Stimulated activated CD8-positive, alpha-beta memory T cell treated with anti-CD3 and anti-CD28 coated beads, Interleukin-7, amount 100 ng/mL, for 4 hours (primary cell): ENCODE results near the gene PIGC.

ENCODE experiments used
- DNase-seq, 2 donors: peaks; one replicate each; pipeline ENCODE4 v3.0.0-alpha.2; 2020; ENCODE audit warnings: low read depth in 2 of 2

Gene PIGC

DNA sequence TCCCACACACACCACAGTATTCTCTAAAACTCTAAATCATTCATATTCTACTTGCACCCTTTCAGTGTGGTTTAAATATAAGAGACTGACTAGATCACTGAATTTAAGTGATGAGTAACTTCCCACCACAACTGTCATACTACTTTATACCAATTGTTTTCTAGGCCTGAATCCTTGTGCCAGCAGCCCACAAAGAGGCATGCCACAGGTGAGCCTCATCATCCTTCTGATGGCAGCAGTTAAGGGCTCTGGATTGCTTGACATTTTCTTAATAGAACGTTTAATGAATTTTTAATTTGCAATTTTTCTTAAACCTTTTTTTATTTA, 13.8 kb downstream of the PIGC start:
- DNase-seq = no peak

DNA sequence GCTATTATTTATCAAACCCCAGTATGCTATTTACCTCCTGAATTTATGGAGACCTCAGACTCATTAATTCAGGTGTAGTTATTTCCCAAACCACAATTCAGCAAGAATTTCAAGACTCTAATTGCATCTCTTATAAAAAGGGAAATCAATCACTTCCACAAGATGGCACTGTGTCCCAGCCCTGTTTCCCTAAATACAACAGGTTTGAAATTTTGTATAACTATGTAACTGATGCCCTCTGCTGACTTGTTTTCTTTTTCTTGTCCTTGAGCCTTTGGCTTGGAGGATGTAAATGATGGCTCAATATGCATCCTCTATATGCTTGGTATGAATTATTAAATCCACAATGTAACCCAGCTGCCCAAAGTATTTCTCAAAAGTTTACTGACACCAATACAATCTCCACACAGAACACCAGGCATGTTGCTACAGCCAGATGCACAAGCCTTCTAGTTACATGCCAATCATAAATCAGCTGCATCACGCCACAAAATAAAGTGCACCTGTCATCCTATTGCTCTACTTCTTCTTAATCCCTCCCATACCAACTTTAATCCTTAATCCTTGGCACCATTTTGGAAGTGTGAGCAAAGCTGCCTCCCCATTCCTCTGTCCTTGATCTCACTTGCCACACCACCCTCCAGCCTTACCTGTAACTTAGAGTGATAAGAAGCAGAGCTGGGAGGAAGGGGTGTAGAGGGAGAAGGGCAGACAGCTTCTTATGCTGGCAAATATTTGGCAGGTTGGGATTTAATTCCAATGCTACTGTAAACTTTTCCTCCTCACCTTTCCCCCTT, 14.3 kb downstream of the PIGC start:
- DNase-seq = no peak

DNA sequence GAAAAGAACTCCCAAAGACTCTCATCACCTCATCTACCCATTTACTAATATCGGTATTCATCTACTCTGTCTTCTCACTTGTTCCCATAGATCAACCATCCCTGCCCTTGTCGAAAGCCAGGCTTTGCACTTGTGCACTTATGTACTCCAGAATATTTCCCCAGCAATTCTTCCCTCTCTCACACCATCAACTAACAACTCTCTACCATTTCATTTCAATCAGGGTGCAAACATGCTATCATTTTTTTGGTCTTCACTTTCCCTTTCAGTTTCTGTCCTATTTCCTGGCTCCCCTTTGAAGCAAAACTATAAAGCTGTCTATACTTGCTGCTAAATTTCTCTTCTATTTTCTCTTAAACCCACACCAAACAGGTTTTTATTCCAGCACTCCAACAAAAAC, 16.7 kb downstream of the PIGC start:
- DNase-seq = no peak

DNA sequence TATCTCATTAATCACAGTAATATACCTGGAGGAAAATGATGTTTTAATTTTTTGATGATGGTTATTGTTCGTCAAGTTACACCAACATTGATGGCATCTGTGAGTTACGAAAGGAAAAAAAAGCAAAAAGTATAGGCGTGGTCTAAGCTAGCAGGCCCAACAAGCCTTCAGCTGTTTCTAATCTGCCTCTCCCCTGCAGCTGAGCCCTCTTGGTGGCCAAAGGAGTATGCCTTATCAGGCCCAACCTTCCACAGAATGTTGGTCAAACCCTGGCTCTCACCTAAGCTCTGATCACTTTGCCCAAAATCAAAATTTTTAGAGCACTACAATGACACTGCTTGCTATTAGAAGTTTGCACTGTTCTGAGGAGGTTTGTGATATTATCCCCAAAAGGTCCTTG, 18.5 kb downstream of the PIGC start:
- no peak for DNase-seq

DNA sequence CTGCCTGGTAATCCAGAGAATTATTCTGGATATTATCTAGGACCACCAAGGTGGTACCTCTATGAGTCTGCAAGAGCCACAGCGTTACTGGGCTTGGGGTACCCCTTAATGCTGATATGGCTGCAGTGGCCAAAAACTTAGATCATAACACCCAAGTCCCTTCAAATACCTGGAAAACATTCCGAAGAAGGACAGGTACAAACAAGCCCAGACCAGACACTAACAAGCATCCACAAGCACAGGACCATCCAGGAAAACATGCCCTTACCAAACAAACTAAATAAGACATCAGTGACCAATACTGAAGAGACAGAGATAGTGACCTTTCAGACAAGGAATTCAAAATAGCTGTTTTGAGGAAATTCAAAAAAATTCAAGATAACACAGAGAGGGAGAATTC, 20.5 kb downstream of the PIGC start:
- DNase-seq = no peak

DNA sequence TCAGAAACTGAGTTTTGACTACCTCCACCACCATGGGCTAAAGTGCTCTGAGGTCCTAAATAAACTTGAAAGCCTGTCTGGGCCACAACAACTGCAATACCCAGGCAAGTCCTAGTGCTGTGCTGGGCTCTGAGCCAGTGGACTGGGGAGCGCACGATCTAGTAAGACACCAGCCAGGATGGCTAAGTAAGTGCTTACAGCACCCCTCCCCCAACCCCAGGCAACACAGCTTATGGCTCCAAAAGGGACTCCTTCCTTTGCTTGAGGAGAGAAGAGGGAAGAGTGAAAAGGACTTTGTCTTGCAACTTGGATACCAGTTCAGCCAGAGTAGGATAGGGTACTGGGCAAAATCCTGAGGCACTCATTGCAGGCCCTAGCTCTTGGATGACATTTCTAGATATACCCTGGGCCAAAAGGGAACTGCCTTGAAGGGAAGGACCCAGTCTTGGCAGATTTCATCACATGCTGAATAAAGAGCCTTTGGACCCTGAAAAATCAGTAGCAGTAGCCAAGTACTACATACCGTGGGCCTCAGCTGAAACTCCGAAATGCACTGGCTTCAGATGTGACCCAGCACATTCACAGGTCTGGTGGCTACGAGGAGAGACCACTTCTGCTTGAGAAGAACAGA, 21.8 kb downstream of the PIGC start:
- DNase-seq = no peak

DNA sequence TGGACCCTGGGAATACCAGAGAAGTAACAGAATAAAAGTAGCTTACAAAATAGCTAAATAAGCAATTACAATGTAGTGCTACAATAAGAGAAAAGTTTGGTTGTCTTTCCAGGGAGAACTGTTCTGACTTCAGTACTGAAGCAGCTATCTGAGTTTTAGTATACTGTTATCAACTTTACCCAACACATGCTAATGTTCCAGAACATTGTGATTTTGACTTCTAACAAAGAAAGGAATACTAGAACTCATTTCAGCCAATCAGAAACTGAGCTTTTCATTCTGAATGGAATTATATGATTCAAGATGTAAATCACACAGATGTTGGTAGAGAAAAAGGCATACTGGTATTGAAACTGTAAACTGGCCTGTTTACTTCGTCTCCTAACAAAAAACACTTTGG, 23.5 kb downstream of the PIGC start, which contains the start of gene C1orf105:
C1orf105 (plus strand) TSS at position 301 of the 400 bp plus-strand sequence. CDS start 201 bp downstream, outside the sequence.
- DNase-seq = no peak

DNA sequence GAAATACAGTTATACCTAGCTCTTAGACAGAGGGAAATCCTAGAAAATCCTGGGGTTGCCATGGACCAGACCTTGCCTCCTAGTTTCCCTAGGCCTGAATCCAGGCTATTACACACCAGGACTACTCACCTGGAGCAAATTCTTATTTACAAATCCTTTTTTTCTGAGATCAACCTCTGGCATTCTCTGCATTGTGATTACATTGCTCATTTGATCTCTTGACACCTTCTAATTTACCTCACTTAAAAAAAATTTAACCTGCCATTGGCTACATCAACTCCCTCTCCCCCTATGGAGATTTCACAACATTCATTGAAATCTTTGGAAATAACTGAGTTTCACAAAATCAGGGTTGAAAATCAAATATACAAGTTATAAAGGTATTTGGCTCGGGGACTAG, 26.3 kb downstream of the PIGC start:
- DNase-seq = no peak

DNA sequence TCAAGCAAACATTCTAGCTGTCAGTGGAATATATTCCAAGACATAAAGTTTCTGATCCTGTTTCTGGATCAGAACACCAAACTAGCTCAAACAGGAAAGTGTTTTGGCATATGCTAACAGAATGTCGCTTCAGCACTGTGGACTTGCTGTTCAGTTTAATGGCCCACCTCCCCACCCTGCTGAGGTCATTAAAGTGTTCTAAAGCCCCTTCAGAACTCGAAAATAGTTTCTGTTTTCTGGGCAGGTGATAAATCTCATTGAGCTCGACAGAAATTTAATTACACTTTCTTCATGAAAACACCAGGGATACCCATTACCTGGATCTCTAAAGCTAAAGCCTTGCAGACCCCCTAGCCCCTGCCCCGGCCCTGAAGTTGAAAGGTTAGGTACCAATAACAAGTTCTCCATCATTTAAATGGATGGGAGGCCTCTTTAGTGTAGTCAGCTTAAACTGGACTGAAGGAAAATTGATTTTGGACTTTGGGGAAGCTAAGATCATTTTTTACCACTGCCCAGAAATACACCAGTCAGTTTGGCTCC, 27.3 kb downstream of the PIGC start:
- DNase-seq = no peak

DNA sequence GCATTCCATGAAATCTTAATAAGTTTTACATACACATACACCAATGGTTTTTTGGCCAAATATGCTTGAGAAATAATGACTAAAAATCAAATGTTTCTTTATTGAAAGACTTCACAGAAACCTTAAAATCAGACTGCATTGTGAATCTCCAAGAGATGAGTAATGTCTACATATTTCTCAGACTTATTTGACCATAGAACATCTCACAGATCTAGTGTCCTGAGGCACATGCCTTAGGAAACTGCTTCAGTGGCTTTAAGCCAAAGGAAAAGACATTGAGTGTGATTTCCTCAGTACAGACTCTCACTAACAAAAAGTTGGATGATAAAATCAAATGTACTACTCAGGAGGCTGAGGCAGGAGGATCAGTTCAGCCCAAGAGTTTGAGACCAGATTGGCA, 29.5 kb downstream of the PIGC start:
- no peak for DNase-seq

DNA sequence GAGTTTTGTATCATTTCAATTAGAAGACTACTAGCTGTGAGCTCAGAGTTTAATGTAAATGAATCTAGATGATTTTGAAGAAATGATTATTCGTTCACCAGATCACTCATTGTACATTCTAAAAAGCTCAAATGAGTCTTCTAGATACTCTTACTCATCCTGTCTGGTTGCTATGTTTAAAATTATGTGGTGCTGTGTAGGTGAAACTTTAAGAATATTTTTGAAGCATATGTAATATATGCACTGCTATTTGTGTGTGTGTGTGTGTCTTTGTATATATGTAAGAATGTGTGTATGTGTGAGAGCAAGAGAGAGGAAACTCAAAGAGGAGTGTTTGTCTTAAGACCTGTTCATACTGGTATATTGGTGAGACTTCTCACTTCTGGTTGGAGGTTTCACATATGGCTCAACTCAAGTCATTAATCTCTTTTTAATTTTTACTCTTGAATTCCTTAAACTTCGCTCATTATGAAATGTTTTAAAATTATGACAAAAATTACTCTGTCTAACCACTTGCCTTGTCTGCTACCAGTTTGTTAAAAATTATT, 32.0 kb downstream of the PIGC start:
- no peak for DNase-seq

DNA sequence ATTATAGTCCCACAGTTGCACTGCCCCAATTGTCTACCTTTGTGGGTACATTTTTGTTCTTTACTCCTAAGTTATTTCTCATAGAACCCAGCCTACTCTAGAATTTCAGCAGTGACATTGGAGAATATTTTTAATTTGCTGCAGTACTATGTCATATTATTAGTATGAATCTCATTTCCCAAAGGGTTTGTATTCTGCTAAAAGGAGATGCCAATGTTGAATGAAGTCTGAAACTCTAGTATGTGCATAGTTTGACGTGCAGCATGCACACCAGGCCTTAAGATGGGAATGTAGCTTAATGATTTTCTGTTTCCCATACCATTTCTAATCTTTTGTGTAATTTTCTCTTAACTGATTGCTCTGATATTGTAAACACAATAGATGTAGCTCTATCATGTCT, 33.8 kb downstream of the PIGC start:
- no peak for DNase-seq

DNA sequence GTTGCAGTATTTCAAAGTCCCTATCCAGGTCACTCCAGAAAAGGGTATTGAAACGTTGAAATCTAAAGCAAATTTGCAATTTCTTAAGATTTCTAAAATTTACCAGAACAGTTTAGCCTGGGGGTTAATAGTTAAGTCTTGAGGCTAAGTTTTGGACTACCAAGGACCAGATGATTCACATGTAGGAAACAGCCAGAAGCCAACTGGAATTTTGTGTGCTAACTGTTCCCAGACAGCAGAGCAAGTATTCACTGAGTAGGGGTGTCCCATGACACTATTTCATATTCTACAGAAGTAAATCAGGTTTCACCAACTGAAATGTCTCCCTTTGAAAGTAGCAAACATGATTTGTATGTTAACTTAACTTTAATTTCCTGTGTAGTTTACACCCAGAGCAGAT, 34.9 kb downstream of the PIGC start:
- DNase-seq = no peak

DNA sequence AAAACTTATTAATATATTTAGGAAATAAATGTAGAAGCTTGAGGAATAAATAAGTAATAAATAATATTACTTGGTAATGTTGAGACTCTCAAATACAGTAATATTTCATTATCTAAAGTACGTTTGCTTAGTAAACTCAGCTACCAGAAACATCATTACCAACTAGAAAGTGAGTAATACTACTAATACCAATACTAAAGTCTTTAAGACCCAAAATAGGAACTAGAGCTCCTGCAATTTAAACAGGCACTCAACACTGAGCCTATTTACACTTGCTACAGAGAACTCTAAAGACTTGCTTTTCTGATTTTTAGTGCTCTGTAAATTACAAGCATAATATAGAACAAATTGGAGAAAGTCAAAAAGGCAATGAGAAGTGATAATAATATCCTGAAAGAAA, 36.9 kb downstream of the PIGC start:
- no peak for DNase-seq

DNA sequence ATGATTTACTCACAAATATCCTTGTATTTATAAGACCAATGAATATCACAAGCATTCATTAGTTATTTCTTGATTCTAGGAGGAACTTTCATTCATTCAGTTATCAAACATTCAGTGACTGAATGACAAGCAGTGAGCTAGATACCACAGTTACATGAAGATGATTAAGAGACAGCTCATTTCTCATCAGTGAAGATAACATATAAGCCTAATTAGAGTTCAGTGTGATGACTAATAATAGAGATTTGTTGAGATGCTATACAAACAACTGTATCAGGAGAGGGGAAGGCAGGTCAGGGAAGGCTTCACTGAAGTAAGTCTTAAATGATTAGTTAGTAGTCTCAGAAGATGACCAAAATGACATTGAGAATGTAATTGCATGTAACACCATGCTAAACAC, 38.0 kb downstream of the PIGC start:
- no peak for DNase-seq

DNA sequence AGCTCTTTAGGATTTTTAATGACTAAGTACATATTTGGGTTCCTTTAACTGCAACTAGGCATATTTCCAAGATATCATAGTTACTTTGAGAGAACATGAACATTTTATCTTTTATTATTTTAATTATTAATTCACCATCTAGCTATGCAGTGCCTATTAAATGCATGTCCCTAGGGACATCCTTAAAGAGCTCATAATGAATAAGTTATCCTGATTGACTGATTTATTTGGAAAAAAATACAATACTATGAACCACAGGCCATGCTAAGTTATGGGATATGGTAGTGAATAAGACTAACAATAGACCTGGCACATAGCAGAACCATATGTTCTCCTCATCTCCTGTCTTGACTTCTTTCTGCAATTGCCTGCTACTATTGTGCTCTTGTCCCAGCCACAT, 39.7 kb downstream of the PIGC start:
- no peak for DNase-seq

DNA sequence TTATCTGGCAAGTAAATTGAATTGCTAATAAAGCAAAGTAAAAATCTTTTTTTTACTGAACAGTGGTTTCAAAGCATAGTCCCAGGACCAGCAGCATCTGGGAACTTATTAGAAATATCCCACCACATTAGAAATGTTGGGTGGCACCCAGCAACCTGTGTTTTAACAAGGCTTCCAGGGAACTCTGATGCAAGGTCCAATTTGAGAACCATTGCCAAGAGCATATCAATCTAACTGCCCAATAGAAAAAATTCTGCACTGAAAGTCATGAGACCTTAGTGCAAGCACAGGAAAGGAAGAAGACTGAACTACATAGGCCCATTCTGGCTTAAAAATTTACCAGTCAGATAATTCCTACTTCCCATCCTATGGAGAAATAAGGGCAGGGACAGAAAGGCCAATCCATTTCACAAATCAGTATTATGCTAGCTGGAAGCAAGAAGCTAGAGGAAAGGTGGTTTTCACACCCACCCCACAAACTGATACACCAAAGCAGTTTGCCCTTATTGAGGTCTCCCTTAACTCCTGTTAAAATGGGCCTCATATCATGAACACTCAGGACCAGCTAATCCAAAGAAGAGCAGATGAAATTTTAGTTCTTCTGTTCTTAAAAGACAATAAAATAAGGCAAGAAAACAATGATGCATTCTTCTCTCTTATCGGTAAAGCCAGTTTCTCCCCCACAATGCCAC, 40.8 kb downstream of the PIGC start:
- DNase-seq = no peak

DNA sequence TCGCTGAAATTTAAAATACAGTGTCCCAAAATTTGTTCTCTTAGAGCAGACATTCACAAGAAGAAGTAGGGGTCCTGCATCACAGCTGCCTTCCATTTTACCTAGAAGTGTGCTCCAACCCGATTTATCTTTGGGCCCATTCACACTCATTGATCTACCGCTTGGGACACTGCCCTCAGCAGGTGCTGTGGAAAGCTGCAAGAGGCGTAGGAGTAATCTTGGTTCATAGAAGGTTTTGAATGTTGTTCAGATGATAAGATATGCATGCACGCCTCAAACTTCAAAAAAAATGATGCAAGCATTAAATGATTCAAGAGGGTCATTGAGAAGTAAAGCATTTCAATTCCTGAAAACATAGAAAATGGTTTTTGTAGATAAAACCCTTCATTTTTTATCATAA, 42.0 kb downstream of the PIGC start:
- DNase-seq = no peak

DNA sequence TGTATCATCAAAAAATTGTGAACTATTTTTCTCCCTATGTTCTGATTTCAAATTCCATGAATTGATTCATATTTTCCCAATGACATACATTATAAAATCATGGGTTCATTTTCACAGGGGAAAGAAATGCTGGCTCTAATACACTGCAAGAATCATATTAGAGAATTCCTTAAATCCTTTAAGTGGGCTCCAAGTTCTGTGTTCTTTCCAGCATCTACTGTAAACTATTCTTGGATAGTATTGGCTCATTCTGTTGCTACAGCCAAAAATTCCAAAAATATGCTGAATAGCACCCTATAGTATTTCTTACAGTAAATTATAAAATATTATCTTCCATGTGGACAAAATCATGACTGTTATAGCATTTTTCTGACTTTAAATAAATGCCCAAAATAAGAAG, 42.4 kb downstream of the PIGC start:
- DNase-seq = no peak

DNA sequence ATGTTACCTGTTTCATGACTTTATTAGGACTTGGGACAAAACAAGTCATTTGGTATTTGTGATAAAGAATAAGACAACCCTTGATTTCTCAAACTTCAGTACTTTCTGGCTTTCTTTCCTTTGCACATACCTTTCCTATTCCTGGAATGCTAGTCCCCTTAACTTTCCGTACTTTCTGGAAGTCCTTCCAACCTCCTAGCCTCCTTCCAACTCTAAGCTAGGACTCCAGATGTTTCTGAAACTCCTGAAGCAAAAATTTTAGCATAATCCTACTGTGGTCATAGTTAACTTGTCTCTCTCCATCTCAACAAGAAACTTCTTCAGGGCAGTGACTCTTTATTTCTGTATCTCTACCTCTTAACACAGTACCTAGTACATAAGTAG, 43.2 kb downstream of the PIGC start:
- no peak for DNase-seq

DNA sequence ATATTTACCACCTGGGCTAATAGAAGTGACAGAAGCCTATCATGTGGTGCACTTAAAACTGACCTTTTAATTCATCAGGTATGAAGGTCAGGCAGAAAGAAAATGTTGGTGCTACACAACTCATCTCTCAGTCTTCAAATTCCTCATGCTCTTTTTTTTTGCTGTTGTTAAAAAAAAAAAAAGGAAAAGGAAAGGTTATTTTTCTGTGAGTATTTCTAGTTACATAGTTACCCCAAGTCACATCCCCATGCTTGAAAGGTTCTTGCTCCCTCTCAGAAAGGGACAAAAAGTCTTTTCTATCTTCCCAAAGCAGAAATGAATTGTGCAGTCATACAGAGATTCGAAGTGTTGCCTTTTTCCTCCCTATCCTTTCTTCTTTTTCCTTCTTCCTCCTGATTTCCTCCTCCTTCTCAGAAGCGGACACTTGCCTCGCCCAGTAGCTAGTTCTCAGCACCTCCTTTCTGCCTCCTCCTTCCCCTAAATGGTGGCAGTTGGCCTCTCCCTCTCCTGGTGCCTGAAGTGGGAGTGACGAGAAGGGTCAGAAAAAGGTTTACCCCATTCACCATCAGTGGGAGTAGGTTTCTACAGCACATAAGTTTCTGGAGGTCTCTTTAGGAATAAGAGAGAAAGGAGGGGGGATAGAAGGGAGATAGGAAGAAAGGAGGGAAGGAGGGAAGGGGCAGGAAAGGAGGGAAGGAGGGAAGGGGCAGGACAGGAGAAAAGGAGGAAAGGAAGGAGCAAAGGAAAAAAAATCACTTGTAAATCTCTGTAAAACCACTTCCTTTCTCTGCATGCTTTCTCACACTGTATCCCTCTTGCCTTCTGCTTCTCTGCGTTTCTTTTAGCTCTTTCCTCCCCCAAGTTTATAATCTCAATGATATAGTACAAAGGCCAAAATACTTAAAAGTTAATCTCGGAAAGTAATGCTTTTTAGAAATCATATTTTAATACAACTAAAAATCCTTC, 43.8 kb downstream of the PIGC start:
- no peak for DNase-seq
